ENCODE results near the gene DGKD.

The DGKD gene

DNA sequence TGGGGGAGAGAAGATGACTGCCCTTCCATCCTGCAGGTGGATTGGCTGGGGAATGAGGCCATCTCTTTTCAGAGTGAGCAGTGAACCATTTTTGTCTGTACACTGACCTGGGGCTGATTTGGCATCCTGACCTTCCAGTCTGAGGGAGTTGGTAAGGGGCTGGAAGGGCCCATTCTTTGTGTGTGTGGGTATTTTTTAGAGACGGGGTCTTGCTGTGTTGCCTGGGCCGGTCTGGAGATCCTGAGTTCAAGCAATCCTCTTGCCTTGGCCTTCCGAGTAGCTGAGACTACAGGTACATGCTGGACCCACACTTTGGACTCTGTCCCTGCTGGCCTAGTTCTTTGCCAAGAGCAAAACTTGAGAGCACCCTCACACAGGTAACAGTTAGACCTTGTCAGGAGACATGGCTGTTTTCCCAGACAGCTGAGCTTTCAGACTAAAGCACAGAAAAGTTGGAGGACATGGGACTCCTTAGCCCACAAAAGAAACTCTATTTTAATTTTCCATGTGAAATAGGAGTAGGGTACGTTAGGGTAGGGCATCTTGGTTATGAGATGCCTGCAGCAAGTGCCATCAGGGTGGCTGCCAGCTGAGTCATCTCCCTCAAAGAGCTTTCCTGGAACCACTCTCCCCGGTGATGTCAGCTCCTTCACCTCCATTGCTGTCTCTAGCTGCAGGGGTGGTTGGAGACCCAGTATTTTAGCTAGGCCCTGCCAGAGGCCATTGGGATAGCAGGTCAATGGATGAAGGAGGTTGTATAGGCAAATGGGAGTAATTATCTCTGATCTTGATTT lies 60.7 kb downstream of the DGKD start:
- DNase-seq: no peak

DNA sequence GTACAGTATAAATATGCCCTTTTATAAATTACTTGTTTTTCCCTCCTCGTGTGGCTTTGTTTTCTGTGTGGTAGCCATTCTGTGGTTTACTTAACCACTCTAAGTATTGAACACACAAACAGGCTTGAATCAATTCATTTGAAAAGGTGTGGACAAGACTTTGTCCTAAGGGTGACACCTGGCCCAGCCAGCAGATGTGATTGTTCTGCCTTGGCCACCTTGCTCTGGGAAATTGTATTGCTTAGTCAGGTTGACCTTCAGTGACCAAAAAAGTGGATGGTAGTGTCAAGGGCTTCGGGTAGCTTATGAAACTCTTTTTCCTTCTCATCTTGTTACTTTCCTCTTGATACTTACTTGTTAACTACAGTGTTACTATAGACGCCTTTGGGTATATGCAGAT lies 61.9 kb downstream of the DGKD start:
- DNase-seq: no peak

DNA sequence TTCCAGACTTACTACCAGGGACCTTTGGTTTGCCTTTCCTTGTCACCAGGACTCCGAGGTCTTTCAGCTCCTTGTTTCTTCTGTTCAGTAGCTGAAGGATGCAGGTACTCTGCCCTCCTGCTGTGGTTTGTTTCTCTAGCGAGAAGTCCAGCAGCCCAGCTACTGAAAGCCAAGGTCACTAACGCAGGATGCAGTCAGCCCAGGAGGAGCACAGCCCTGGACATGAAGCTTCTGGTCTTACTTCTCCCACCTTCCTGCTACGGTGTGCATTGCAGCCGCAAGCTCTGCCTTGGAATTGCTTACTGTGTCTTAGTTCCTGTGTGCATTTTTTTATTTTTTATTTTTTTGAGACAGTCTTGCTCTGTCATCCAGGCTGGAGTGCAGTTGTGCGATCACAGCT lies 62.4 kb downstream of the DGKD start:
- no peak for DNase-seq

DNA sequence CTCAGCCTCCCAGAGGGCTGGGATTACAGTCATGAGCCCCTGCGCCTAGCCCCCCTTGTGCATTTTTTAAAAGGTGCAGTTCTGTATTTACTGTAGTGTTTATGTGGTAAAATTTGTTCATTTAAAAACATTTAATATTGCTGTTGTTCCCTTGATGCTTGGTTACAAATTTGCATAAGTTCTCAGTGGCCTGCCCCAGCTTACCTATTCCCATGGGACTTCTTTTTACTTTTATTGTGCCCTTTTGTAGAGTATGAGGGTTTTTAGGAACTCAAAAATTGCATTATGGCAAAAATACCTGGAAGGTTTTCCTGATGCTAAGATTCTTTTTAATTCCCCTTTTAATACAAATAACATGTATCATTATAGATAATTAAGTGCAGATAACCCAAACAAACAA lies 63.0 kb downstream of the DGKD start:
- no peak for DNase-seq

DNA sequence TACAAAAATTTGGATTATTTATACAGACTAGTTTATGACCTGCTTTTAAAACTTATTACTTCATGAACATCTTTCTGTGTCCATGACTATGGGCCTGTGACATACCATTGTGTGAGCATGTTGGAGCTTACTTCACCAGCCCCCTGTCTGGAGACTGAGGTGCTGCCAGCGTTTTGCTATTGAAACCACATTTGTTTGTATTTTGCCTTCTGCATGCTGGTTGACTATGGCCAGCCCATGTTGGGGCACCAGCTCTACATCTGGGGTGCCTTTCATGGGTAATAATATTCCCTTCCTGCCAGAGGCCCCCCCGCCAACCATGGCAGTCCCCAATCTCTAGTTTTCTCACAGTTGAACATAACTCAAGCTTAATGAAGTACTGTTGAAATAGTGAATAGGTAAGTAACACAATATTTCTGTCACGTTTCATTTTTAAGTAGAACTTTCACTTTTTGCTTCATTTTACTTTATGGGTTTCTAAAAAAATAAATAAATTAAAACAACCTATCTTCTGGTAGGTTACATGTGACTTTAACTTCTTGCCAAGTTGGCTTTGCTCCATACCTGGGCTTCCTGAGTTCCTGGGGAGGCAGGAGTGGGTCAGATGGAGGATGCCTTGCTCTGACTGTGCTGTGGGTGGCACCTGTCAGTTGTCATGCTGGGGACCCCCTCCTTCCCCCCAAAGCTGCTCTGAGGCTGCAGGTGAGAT lies 63.9 kb downstream of the DGKD start:
- no peak for DNase-seq

DNA sequence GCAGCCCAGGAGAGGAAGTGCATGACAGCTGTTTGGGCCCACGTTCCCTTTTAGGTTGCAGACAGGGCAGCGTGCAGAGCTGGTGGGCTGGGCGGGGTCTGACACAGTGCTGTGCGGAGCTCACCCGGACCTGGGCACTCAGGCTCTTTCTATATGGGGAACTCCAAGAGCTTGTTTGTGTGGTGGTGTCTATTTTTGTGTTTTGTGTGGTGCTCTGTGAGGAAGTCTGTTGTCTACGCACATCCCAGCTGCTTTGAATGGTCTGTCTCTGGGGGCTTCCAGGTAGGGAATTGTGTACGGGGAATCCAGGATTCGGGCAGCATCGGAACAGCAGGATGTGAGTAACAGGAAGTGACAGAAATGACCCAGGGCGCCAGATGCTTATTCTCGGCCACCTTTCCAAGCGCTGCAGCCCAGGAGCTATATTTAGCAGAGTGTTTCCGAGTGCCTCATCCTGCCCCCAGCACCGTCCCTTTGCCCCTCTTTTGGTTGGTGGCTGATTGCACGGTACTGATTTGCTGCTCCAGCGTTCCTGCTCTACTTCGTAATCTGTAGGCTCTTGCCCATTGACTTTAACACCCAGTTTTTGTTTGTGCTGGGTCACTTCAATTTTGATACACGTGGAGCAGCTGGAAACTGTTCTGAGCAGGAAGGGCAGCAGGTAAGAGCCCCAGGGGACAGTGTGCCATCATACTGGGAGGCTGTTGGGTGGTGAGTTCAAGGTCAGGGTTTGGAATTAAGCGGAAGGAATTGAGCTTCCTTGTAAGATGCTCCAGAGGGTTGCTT lies 64.7 kb downstream of the DGKD start:
- no peak for DNase-seq

DNA sequence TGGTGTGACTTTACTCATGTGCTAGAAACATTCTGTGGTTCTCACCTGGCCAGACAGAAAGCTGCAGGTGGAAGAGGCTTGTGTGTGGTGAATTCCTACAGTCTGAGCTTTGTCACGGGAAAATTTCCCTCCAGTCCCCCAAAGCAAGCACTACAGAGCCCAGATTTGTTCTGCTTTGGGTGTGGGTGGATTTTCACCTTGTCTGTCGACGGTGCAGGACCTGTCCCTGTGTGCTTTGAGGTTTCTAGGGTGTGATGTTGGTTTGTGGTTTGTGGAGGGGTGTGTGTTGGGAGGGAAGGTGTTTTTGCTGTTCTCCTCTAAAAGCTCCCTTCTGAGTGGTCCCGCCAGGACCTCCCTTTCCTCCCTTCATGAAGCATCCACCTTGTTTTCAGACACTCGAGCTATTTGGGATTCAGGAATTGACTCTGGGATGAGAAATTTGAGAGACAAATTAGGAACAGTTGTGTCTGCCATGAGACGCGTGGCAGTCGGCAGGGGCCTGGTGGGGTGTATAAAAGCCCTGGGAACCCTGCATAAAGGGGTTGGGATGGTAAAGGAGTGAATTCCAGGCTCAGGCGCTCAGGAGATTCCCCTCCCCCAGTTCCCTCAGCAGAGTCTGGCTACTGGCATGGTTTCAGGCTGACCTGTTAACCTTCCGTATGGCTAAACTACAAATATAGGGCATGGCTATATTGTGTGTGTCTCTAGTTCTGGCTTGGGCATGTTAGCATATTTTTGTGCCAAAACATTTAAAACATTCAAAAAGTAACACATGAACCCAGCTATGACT lies 65.5 kb downstream of the DGKD start:
- DNase-seq: no peak

DNA sequence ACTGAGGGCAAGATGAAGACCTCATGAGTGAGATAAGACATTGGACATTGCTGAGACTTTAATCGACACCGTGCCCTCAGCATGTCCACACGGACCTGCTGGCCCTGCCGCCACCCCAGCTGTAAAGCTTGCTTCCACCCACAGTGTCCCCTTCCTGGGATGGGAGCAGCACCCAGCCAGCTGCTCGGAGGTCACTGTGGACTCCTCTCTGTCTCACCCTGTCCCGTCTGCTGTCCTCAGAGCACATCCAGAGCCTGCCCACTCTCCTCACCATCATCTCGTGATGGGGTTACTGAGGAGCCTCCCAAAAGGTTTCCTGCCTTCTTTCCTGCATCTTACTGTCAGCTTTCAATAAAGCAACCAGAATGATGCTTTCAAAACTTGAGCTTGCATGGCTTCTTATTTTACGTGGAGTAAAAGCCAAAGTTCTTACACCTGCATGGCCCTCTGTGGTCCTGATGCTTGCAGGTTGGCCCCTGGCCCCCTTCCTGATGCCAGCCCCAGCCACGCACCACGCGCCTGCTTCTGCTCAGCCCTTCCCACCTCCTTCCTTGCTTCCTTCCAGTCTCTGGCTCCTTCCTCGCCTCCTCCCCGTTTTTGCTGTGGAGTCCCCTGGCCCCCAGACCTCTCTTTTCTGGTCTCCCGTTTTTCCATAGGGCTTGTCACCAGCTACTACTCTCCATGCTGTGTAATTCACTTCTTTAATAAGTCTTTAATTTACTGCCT lies 67.0 kb downstream of the DGKD start:
- DNase-seq: no peak

DNA sequence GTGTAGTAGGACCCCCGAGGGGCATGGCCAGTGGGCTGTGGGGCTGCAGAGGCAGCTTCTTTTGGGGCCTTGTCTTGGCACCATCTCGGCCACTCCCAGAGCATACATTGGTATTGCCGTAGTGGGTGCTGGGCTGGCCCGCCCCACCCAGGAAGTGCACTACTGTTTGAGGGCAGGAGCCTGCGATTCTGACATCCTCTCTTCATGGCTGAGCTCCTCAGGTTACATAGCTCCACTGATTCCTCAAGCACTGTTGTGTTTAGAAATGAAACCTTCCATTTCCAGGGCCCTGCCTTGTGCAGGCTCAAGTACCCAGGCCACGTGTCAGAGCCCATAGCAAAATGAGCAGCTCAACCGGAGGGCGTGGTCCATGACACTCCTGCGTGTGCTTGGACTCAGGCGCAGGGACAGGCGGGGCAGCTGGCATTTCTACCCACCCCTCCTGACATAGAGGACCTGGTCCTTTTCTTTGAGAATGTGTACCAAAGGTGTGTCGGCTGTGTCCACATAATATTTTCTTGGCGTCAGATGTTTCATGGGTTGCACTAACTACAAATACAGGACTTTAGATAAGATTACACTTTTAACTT lies 67.9 kb downstream of the DGKD start:
- no peak for DNase-seq

DNA sequence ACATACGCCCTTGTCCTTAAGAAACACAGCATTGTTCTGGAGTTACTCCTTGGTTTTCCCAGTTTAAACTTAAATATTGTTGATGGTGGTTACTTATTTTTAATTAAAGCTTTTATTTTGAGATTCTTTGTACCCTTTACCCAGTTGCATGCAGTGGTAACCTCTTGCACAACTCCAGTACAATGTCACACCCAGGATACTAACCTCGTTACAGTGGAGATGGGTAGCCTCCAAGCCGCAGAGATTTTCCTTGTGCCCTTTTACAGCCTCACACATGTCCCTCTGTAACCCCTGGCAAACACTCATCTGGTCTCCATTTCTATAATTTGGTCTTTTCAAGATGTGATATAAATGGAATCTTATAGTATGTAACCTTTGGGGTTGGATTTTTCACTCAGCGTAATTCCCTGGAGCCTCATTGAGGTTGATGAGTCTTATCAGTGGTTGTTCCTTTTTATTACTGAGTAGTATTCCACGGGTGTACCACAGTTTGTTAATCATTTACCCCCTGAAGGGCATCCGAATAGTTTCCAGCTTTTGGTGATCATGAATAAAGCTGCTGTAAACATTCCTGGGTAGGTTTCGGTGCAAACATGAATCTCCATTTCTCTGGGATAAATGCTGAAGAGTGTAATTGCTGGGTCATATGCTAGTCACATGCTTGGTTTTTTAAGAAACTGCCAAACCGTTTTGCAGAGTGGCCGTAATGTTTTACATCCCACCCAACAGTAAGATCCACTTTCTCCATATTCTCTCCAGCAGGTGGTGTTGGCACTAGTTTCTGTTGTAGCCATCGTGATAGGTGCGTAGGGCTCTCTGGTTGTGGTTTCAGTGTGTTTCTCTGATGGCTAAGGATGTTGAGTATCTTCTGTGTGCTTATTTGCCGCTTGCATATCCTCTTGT lies 68.6 kb downstream of the DGKD start:
- DNase-seq: no peak

DNA sequence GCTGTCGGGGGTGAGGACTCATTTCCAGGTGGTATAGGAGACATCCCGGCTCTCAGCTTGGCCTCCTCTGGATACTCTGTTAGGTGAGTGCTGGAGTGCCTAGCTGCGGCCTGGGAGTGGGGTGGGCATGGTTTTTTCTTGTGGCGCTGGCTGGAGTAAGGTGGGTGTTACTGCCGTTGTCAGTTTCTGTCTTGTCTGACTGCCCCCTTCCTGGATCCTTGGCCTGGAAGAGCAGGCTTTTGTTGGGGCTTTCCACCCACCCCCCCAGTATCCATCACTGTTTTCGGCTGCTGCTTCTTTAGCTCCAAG lies 69.2 kb downstream of the DGKD start:
- DNase-seq: no peak

DNA sequence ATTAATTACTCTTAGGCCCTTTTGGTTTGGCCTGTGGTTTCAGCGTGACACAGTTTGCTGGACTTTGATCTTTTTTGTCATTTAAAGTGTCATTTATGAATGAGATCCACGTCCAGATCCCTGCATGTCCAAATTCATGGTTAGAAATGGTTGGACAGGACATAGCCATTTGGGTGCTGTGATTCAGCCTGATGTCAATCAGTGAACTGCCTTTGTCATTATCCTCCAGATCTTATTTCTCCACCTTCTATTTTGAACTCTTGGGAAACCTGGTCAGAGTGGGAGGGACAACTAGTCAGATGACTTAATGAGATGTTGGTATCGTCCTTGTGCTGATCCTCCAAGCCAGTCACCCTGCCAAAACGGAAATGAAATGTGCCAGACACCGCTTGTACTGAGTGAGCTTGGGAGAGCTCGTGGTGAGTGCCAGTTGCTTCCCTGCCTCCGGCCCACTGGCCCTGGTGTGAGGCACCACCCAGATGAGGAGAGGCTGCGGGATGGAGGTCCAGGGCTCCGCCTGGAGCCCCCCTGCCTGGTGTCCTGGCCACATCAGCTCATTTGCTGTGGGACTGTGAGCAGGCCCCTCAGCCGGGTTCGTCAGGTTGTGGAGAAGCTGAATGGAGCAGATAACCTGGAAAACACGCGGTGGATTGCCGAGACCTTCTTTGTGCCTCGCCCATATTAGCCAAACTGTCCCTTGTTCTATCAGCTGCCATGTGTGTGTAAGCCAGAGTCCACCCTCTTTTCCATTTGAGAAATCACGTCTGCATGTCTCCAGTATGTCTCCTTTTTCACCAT lies 70.1 kb downstream of the DGKD start:
- no peak for DNase-seq

DNA sequence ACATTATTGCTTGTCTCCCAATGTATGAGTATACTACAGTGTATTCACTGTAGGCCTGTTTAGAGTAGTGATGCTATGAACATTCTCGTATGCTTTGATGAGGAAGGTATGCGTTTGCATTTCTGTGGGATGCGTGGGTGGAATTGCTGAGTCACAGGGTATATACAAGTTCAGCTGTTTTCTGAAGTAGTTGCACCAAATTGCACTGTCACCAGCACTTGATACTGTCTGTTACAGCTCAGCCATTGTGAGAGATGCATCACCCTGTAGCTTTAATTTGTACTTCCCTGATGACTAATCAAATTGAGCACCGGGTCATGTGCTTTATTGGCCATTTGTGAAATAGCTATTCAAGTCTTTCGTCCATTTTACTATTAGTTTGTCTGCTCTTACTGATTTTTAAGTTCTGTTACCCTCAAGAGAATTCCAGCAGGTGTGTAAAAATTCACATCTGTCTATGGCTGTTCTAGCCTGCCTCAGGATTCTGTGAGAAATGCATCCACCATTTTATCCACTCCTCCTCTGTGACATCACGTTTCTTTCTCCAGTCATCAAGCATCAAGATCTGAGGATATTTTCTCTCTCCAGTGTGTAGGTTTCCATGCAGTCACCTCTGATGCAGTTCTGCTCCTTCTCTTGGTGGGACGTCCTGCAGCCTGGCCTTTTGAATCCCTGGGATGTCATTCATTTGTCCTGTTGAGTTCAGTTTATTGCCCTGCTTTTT lies 72.5 kb downstream of the DGKD start:
- DNase-seq: no peak

DNA sequence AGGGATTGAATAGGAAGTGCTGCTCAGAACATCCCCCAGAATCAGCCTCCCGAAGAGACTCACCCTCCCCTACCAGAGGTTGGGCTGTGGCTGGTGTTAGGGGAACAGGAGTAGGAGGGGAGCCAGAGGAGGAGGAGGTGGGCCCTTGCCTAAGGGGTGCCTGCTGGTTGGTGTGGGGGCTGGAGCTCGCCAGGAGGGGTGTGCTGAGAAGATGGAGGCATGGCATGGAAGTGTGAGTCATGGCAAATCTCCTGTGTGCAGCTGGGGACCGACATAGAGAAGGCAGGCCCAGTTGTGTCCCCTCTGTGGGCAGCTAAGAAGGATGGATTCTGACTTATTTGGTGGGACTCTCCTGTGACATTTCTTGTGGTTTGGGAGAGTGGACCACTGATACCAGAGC lies 73.7 kb downstream of the DGKD start:
- DNase-seq: no peak

DNA sequence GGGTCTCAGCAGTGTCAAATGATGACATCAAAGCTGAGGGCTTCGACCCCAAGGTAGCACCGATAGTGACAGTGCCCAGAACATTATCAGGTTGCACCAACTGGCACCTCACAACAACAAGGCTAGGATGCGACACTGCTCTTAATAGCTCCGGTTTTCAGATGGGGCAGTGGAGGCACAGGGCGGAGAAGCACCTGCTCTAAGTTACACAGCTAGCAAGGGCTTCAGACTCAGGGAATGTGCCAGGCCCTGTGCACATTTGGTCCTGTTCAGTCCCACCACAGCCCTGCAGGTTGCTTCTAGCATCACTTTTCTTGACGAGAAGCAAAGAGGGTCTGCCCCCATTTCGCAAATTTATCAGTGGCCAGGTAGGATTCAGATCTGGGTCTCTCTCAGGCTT lies 74.1 kb downstream of the DGKD start:
- no peak for DNase-seq

DNA sequence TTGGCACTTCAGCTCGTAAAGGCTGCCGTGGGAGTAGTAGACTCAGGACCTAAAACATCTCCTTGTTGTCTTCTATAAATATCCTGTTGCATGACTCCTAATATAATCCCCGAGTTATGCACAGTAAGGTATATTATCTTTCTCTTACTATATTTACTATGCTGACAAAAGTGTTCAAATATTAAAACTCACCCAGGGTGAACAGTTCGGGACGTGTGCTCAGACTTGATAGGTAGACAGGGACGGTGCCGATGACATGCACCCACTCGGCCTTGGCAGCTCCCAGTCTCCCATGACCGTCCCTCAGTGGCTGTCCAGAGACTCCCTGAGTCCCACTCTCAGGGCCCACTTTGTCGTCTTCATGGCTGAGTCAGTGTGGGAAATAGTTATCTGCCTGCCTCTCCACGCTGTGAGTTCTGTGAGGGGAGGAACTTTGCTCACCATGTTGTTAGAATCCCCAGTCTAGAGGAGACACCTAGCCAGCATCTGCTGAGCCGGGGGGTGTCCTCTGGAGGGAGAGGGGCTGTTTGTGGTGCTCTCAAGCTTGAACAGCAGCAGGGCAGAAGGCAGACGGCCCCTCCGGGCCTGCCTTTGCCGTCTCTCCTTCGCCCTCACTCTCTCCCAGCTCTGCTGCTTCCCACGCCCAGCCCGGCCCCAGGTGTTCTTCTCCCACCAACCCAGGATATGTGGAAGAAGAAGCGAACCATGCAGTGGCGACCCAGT lies 75.0 kb downstream of the DGKD start:
- no peak for DNase-seq

DNA sequence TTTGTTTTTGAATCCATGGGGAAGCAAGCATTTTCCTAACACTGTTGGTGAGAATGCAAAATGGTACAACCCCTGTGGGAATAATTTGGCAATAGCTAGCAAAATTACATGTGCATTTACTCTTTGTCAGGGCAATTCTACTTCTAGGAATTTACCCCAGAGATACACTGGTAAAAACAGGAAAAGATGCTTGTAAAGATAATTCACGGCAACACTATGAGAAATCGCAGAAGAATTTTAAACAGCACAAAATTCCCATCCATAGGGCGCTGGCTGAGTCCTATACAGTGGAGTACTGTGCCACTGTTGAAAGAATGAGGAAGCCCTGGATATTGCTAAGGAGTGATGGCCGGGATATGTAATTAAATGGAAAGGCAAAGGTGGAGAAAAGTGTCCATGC lies 75.8 kb downstream of the DGKD start:
- no peak for DNase-seq

DNA sequence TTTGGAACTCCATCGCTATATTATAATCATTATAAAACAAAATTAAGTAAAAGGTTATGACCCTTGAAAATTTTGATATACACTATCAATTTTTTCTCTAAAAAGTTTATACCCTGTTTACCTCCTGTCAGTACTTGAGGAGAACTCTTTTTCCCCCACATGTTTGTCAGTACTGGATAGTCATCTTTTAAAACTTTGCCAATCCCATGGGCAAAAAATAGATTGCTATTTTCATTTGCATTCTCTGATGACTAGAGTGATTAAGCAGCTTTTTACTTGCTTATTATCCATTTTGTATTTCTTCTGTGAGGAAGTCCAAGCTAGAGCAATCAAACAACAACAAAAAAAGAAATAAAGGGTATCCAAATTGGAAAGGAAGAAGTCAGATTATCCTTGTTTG lies 76.4 kb downstream of the DGKD start:
- DNase-seq: no peak

DNA sequence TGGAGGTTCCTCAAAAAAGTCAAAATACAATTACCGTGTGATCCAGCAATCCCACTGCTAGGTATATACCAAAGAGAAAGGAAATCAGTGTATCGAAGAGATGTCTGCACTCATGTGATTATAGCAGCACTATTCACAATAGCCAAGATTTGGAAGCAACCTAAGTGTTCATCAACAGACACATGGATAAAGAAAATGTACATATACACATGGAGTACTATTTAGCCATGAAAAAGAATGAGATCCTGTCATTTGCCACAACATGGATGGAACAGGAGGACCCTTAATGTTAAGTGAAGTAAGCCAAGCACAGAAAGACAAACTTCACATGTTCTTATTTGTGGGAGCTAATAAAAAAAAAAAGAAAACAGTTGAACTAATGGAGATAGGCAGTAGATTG lies 78.7 kb downstream of the DGKD start:
- DNase-seq: no peak
